ENCODE measurements around the gene SNTA1.
A peak's percentile ranks its signal among the peaks of the same experiment; 100 is the strongest.
"Not testable (repeated sequence)": the region's sequence is repeated elsewhere in the genome, so short reads cannot be mapped to it uniquely, and the experiment has no call there.

The SNTA1 gene

GRCh38 chr20:33423875-33424274 is 19.7 kb downstream of the SNTA1 start:
- not testable (repeated sequence) for DNase-seq

GRCh38 chr20:33423141-33423834 is 20.3 kb downstream of the SNTA1 start:
- DNase-seq = no peak

GRCh38 chr20:33419140-33419974 is 24.2 kb downstream of the SNTA1 start:
- DNase-seq = no peak

- no peak for DNase-seq
These were observed 25.5 kb downstream of the SNTA1 start for GRCh38 chr20:33418033-33418432.

GRCh38 chr20:33415948-33416347 is 27.6 kb downstream of the SNTA1 start:
- DNase-seq = no peak

- no peak for DNase-seq
These were observed 31.1 kb downstream of the SNTA1 start for GRCh38 chr20:33412484-33412838.

- no peak for DNase-seq
These were observed 31.7 kb downstream of the SNTA1 start for GRCh38 chr20:33411711-33412483.

GRCh38 chr20:33411242-33411641 is 32.3 kb downstream of the SNTA1 start:
- no peak for DNase-seq

GRCh38 chr20:33410081-33410742 is 33.4 kb downstream of the SNTA1 start:
- no peak for DNase-seq

- no peak for DNase-seq
These were observed 34.6 kb downstream of the SNTA1 start for GRCh38 chr20:33408716-33409654.

- no peak for DNase-seq
These were observed 35.2 kb downstream of the SNTA1 start for GRCh38 chr20:33408313-33408712.

GRCh38 chr20:33407796-33408195 is 35.8 kb downstream of the SNTA1 start:
- no peak for DNase-seq

GRCh38 chr20:33407251-33407650 is 36.3 kb downstream of the SNTA1 start:
- no peak for DNase-seq

GRCh38 chr20:33404281-33404680 is 39.3 kb downstream of the SNTA1 start:
- DNase-seq = no peak

GRCh38 chr20:33401921-33402369 is 41.6 kb downstream of the SNTA1 start:
- no peak for DNase-seq

GRCh38 chr20:33401184-33401920 is 42.2 kb downstream of the SNTA1 start, which contains the start of gene CDK5RAP1:
Gene CDK5RAP1 (minus strand): TSS chr20:33401519. CDS start chr20:33397064, 4,455 bp downstream.
- peak; percentile 84 for DNase-seq

GRCh38 chr20:33400812-33401183 is 42.8 kb downstream of the SNTA1 start:
- no peak for DNase-seq

GRCh38 chr20:33399924-33400323 is 43.6 kb downstream of the SNTA1 start:
- no peak for DNase-seq

- no peak for DNase-seq
These were observed 48.8 kb downstream of the SNTA1 start for GRCh38 chr20:33394718-33395117.

GRCh38 chr20:33393609-33394008 is 50.0 kb downstream of the SNTA1 start:
- DNase-seq = no peak
